Stimulated activated CD8-positive, alpha-beta memory T cell treated with anti-CD3 and anti-CD28 coated beads, Interleukin-7, amount 100 ng/mL, for 1 hour (primary cell): ENCODE measurements around the gene LRRC8C.
A peak's percentile ranks its signal among the peaks of the same experiment; 100 is the strongest.
"Not testable (repeated sequence)": the region's sequence is repeated elsewhere in the genome, so short reads cannot be mapped to it uniquely, and the experiment has no call there.

Experiments used
- DNase-seq, 2 donors: peaks; one replicate each; pipeline ENCODE4 v3.0.0-alpha.2; 2020; ENCODE audit warnings: low read depth in 2 of 2

Gene LRRC8C

DNA sequence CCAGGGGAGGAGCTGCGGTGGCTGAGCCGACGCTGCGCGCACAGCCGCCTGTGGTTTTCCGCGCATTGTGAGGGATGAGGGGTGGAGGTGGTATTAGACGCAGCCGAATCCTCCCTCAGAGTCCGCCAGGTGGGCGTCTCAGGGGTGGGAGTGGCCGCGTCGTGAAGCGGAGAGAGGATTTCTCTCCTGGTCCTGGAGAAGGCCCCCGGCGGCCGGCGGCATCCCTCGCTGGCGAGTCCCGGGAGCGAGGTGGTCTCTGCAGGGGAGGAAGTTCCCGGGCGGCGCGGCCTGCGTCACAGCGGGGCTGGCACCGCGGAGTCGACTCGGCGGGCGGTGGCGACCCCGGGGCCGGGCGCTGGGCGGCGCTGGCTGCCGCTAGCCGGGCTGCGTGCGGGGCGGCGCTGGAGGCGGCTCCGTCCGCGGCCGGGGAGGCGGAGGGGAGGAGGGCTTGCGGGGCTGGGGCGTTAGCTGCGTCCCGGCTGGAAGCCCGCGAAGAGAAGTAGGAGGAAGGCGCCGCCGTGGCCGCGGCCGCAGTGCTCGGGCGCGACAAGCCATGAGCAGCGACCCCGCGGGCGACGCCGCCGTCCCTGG is at the start of gene LRRC8C:
Gene LRRC8C, plus strand, starts transcription at position 464 of the 591 bp plus-strand sequence. CDS start 53,354 bp downstream, outside the sequence.
- DNase-seq = peak; percentile 72 to 74

DNA sequence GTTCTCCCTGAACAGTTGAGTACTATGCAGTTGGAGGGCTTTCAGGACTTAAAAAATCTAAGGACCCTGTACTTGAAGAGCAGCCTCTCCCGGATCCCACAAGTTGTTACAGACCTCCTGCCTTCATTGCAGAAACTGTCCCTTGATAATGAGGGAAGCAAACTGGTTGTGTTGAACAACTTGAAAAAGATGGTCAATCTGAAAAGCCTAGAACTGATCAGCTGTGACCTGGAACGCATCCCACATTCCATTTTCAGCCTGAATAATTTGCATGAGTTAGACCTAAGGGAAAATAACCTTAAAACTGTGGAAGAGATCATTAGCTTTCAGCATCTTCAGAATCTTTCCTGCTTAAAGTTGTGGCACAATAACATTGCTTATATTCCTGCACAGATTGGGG is 48.7 kb upstream of the LRRC8C start:
- no peak for DNase-seq

GRCh38 chr1:89584781-89585180 is 48.1 kb upstream of the LRRC8C start:
- no peak for DNase-seq

- no peak for DNase-seq
These were observed 45.2 kb upstream of the LRRC8C start for GRCh38 chr1:89587729-89588161.

- no peak for DNase-seq
These were observed 44.4 kb upstream of the LRRC8C start for GRCh38 chr1:89588480-89588879.

DNA sequence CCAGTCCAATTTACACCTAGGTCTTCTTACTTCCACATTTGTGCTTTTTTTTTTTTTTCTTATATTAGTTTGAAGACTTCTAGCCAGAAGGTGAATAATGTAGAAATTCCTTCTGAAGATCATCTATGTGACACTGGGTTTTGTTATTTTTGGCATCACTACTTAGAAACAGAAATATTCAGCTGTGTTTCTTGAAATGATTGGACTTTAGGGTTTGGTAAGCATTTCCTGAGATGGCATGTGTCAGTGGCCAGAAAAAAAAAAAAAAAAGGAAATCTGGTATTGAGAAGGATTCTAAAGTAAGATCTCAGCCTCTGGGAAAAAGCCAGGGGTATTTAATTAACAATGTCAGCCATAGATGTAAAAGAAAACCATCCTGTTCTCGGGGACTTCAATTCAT is 43.4 kb upstream of the LRRC8C start:
- DNase-seq = no peak

DNA sequence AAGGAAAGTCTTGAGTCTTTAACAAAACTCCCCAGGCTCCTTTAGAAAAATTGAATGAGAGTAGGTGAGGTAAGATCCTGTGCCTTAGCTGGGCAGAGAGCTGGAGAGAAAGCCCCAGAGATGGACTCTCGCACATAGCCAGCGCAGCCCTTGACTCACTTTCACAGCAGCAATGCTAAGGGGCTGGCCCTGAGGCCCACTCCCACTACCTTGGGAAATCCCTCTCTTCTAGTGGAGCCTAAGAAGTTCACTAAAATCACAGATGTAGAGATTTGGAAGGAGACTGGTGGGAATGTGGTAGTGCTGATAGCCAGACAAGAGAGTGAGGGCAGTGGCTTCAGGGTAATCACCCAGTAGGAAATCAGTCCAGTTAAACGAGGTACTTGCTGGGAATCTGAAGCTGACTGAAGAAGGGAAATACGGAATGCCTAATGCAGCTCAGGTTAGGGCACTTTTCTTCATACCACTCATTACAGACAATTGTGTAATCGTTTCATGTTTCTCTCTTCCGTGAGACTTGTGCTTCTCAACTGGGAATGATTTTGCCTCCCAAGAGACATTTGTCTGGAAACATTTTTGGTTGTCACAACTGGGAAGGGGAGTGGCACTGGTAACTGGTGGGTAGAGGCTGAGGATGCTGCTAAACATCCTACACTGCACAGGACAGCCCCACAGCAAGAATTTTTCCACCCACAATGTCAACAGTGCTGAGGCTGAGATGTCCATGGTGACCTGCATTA is 42.4 kb upstream of the LRRC8C start:
- no peak for DNase-seq

DNA sequence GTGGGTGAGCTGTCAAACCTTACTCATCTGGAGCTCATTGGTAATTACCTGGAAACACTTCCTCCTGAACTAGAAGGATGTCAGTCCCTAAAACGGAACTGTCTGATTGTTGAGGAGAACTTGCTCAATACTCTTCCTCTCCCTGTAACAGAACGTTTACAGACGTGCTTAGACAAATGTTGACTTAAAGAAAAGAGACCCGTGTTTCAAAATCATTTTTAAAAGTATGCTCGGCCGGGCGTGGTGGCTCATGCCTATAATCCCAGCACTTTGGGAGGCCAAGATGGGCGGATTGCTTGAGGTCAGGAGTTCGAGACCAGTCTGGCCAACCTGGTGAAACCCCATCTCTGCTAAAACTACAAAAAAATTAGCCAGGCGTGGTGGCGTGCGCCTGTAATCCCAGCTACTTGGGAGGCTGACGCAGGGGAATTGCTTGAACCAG is 40.0 kb upstream of the LRRC8C start:
- not testable (repeated sequence) for DNase-seq

DNA sequence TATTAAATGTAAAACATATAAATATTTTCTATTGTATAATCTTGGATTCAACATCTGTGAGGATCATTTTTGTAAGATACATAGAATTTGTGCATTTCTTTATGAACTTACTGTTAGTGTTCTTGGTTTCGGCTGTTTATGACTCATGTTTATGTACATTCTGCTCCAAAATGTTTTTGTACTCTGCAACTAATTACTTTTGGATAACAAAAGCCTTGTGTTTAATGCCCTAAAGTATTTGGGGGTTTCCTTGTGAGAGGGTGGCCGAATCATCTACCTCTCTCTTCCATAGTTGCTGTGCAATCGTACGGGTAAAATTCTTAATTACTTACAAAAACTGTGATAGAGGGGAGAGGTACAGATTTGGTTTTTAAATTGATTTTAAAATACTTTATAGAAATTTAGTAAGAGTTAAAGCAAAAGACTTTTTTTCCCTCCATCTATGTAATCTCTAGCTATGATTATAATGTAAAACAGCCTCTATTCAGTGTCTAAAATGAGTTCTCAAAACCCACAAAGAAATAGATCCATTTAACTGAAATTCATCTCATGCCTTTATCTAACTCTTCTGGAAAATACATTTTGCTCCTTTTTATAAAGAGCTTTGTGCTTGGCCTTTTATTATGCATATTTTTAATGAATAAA is 38.7 kb upstream of the LRRC8C start:
- no peak for DNase-seq

DNA sequence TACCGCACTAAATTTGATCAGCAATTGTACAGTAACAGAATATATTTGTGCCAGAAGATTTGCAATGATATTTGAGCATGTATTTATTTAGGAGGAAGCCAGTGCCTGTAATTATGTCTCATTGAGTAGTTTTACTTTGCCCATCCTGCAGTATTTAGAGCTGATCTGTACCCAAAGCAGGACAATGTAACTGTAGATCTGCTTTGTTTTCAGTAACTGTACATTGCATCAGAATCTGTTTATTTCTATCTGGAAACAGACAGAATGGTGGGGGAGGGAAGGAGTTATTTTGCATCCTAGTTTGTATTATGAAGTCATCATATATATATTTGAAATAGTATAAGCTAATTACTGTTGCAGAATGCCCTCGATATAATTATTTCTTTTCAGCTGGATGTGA is 36.2 kb upstream of the LRRC8C start:
- DNase-seq = no peak

DNA sequence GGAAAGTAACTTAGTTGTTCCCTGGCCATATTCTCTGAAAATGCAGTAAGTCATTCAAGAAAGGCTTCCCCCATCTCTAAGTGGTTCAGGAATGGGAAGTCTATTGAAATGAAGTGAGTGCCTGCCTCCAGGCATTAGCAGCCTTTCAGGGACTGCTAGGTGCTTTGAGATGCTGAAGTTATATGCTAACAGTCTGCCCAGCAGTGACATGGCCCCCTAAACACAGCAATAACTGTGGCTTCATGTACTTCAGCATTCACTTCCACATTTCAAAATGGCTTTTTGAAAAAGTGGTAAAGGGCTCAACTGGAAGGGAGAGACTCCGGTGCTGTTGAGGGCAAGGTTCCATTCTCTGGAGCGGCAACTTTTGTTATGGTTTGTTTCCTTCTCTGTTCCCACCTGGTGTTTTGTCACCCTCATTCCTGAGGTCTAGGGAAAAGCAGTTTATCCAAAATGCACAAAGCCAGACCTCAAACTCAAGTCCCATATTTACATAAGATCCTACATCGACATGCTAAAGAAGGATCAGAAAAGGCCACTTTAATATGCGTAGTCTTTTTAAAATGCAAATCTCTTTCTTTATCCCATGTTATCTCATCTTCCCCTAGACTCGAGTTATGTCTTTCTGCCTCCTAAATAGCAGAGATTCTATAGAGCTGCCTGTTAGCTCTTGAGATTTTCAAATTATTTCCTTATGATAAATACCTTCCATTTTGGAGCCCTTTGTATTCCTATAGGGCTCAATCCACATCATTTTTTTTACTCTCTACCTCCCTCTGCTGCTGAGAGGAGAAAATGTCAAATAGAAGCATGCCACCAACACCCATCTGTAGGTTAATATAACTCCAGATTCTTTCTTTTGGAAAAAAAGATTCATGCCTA is 34.2 kb upstream of the LRRC8C start:
- no peak for DNase-seq

DNA sequence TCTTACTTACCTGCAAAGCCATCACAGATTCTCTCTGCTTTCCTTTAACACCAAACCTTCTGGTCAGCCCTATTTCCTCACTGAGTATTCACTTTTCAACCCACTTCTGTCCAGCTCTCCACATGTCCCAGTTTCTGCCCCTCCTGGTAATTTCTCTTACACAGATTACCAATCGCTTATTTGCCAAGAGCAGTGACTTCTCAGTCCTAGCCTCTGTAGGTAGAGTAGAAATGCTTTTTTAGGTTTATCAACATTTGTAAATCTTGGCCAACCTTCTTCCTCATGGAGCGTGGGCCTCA is 33.6 kb upstream of the LRRC8C start:
- DNase-seq = no peak

GRCh38 chr1:89600451-89601224 is 32.3 kb upstream of the LRRC8C start:
- DNase-seq = no peak

DNA sequence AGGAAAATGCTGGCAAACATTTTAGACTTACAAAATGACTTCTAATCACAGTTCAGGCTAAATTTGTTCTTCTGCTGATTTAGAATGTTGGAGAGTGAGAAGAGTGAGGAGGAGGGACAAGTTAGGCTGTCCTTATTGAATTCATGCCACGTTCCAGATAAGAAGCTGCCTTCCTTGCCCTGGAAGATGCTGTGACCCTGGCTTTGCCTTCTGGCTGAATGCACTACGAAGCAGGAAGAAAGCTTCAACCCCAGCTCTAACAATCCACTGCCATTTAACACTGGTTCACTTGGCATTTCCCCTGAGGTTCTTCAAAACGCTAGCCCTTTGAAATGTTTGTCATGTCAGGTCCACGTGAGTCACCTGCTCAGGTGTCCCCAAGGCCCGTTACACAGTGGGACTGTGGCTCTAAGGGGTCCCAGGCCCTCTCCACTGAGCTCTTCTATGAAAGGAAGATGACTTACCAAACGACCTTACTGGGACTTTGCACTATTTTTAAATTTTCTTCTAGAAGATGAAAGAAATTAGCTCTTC is 30.0 kb upstream of the LRRC8C start:
- DNase-seq = no peak

GRCh38 chr1:89603651-89604413 is 29.1 kb upstream of the LRRC8C start:
- no peak for DNase-seq

DNA sequence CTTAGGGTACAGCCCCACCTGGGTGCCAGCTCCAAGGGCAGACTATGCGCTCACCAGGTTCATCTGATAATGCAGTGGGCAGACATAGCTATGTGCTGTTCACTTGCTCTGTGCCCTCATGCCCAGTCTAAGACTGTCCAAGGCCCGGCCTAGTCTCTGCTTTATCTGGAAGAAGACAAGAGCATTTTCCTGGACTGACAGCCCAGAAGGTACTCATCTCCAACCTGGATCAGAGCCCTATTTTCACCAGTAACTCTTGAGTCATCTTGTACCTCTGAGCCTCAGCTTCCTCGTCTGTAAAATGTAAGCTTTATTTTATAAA is 28.5 kb upstream of the LRRC8C start:
- no peak for DNase-seq

GRCh38 chr1:89605692-89606091 is 27.2 kb upstream of the LRRC8C start:
- no peak for DNase-seq

DNA sequence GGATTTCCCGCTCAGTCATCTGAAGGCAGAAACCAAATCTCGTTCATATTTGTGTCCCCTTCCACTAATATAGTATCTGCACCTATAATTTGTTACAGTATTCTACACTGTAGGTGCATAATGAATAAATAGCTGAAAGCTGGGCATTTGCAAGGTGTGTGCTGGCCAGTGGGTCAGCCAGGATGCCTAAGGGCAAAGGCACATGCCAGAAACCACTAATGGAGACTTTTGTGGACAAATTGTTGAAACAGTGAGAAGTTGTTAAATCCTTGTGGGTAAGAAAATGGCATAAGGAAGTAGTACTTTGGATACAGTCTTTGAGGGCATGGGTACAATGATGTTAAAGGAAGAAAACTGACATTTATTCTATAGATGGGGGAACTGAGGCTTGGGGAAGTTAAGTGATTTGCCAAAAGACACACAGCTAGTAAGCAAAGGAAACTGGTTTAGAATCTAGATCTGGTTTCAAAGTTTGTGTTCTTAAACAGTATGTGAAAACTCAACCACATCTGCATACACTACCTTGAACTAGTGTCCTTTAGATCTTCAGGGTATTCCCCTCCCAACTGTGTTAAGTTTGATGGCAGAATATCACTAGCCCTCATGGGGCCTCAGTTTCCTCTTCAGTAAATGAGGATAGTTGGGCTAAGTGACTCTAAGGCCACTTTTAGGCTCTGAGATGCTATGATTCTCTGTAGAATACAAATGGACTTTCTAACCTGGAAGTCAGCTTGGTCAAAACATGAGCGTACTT is 26.5 kb upstream of the LRRC8C start:
- DNase-seq = no peak

GRCh38 chr1:89607156-89607555 is 25.8 kb upstream of the LRRC8C start:
- DNase-seq = no peak
